H9 (cell line): ENCODE measurements around the gene PROM1. TPM values are rescaled to one million over a fixed set of nuclear protein-coding genes. Genes with fewer than 3 reads are reported as not detected.

Source experiments
- DNase-seq: peaks from one replicate; pipeline ENCODE4 v3.0.0-alpha.2; 2017
- H2AFZ ChIP-seq: one replicate; pipeline ENCODE4 v1.6.1; 2013; ENCODE audit warnings: mild to moderate bottlenecking, low read length, control low read depth, moderate library complexity
- H2AK5ac ChIP-seq: 2 replicates; pipeline ENCODE4 v1.6.1; 2013; ENCODE audit warnings: low read length, control low read depth, mixed read lengths; ENCODE audit not compliant: insufficient read length
- H2BK120ac ChIP-seq: one replicate; pipeline ENCODE4 v1.6.1; 2013; ENCODE audit warnings: low read depth, mild to moderate bottlenecking, low read length, control low read depth, inconsistent platforms; ENCODE audit not compliant: poor library complexity, severe bottlenecking
- H2BK12ac ChIP-seq: 2 replicates; pipeline ENCODE4 v1.6.1; 2013; ENCODE audit warnings: low read length, control low read depth, mixed read lengths, low read depth; ENCODE audit not compliant: insufficient read length
- H2BK15ac ChIP-seq: 2 replicates; pipeline ENCODE4 v1.6.1; 2013; ENCODE audit warnings: low read depth, low read length, control low read depth
- H2BK20ac ChIP-seq: one replicate; pipeline ENCODE4 v1.6.1; 2013; ENCODE audit warnings: low read depth, mild to moderate bottlenecking, low read length, control low read depth, inconsistent platforms; ENCODE audit not compliant: poor library complexity, severe bottlenecking
- H2BK5ac ChIP-seq: 2 replicates; pipeline ENCODE4 v1.6.1; 2013; ENCODE audit warnings: low read length, control low read depth, mixed read lengths; ENCODE audit not compliant: insufficient read length
- H3K14ac ChIP-seq: 2 replicates; pipeline ENCODE4 v1.6.1; 2013; ENCODE audit warnings: low read length, control low read depth; ENCODE audit not compliant: insufficient read depth
- H3K18ac ChIP-seq: 2 replicates; pipeline ENCODE4 v1.6.1; 2013; ENCODE audit warnings: low read depth, mild to moderate bottlenecking, mixed read lengths, low read length, control low read depth; ENCODE audit not compliant: insufficient read length
- H3K23ac ChIP-seq: 2 replicates; pipeline ENCODE4 v1.6.1; 2013; ENCODE audit warnings: low read length, control low read depth, mixed read lengths, low read depth; ENCODE audit not compliant: insufficient read length
- H3K23me2 ChIP-seq: 2 replicates; pipeline ENCODE4 v1.6.1; 2013; ENCODE audit warnings: low read depth, mild to moderate bottlenecking, mixed read lengths, low read length, control low read depth; ENCODE audit not compliant: insufficient read length, poor library complexity, severe bottlenecking
- H3K27ac ChIP-seq: 2 replicates; pipeline ENCODE4 v1.5.1; 2013; ENCODE audit warnings: low read length, control low read depth, mixed read lengths, low read depth; ENCODE audit not compliant: insufficient read length
- H3K27me3 ChIP-seq: 2 replicates; pipeline ENCODE4 v1.6.1; 2013; ENCODE audit warnings: low read length, control low read depth, inconsistent platforms; ENCODE audit not compliant: insufficient read depth
- H3K4ac ChIP-seq: 2 replicates; pipeline ENCODE4 v1.6.1; 2013; ENCODE audit warnings: low read depth, mild to moderate bottlenecking, control low read depth, inconsistent platforms, low read length, moderate library complexity
- H3K4me1 ChIP-seq: 2 replicates; pipeline ENCODE4 v1.6.1; 2013; ENCODE audit warnings: low read length, control low read depth, inconsistent platforms; ENCODE audit not compliant: insufficient read depth
- H3K4me2 ChIP-seq: 2 replicates; pipeline ENCODE4 v1.6.1; 2013; ENCODE audit warnings: low read length, control low read depth, mixed read lengths; ENCODE audit not compliant: insufficient read length, insufficient read depth
- H3K56ac ChIP-seq: 2 replicates; pipeline ENCODE4 v1.6.1; 2013; ENCODE audit warnings: low read depth, mild to moderate bottlenecking, mixed read lengths, low read length, control low read depth; ENCODE audit not compliant: insufficient read length
- H3K79me1 ChIP-seq: 2 replicates; pipeline ENCODE4 v1.6.1; 2013; ENCODE audit warnings: low read depth, mild to moderate bottlenecking, moderate library complexity, low read length, control low read depth, inconsistent platforms; ENCODE audit not compliant: insufficient read depth, poor library complexity, severe bottlenecking
- H3K79me2 ChIP-seq: 2 replicates; pipeline ENCODE4 v1.6.1; 2013; ENCODE audit warnings: low read length, control low read depth, inconsistent platforms; ENCODE audit not compliant: insufficient read depth
- H3K9ac ChIP-seq: 2 replicates; pipeline ENCODE4 v1.6.1; 2013; ENCODE audit warnings: low read length, control low read depth, mixed read lengths; ENCODE audit not compliant: insufficient read length; ENCODE audit errors: extremely low read depth
- H3K9me3 ChIP-seq: one replicate; pipeline ENCODE4 v1.6.1; 2013; ENCODE audit warnings: low read depth, low read length, inconsistent platforms; ENCODE audit not compliant: control insufficient read depth
- H3T11ph ChIP-seq: one replicate; pipeline ENCODE4 v1.6.1; 2013; ENCODE audit warnings: mild to moderate bottlenecking, low read length, control low read depth, inconsistent platforms
- H4K20me1 ChIP-seq: one replicate; pipeline ENCODE4 v1.6.1; 2013; ENCODE audit not compliant: control insufficient read depth, insufficient read length, insufficient read depth
- H4K5ac ChIP-seq: 2 replicates; pipeline ENCODE4 v1.6.1; 2013; ENCODE audit warnings: low read depth, mild to moderate bottlenecking, mixed read lengths, low read length, control low read depth; ENCODE audit not compliant: insufficient read length
- H4K8ac ChIP-seq: replicated peaks from 2 replicates; pipeline ENCODE4 v1.6.1; 2013; ENCODE audit warnings: low read length, control low read depth, mixed read lengths, low read depth; ENCODE audit not compliant: insufficient read length
- H4K91ac ChIP-seq: 2 replicates; pipeline ENCODE4 v1.6.1; 2013; ENCODE audit warnings: low read depth, mild to moderate bottlenecking, moderate library complexity, mixed read lengths, low read length, control low read depth; ENCODE audit not compliant: insufficient read length
- H3K27ac Mint-ChIP-seq, 3 experiments: 2 replicates in 2 of 3; 3 replicates in 1 of 3; pipeline ENCODE4 v1.8.0; 2020 to 2021; ENCODE audit warnings: mixed read lengths in 3 of 3, mild to moderate bottlenecking in 1 of 3, moderate library complexity in 1 of 3
- H3K27me3 Mint-ChIP-seq: 2 replicates; pipeline ENCODE4 v1.8.0; 2021; ENCODE audit warnings: low read depth, mild to moderate bottlenecking, moderate library complexity, mixed read lengths
- H3K36me3 Mint-ChIP-seq, 3 experiments: 2 replicates in 2 of 3; 3 replicates in 1 of 3; pipeline ENCODE4 v1.8.0; 2020 to 2021; ENCODE audit warnings: low read depth in 3 of 3, mixed read lengths in 3 of 3; ENCODE audit not compliant: insufficient read depth in 1 of 3
- H3K4me1 Mint-ChIP-seq, 2 experiments: 2 replicates each; pipeline ENCODE4 v1.8.0; 2020; ENCODE audit warnings: mixed read lengths in 2 of 2
- H3K4me3 Mint-ChIP-seq, 2 experiments: 2 replicates in 1 of 2; 3 replicates in 1 of 2; pipeline ENCODE4 v1.8.0; 2020 to 2021; ENCODE audit warnings: mild to moderate bottlenecking in 2 of 2, mixed read lengths in 2 of 2, moderate library complexity in 1 of 2
- H3K9me3 Mint-ChIP-seq, 2 experiments: 2 replicates in 1 of 2; 3 replicates in 1 of 2; pipeline ENCODE4 v1.8.0; 2020; ENCODE audit warnings: mild to moderate bottlenecking in 2 of 2, mixed read lengths in 2 of 2, moderate library complexity in 1 of 2
- CTCF ChIP-seq: fragments of 200-600 bp; sonication (generic); conservative IDR thresholded peaks from 3 replicates; pipeline ENCODE4 v1.8.0; 2021; ENCODE audit warnings: antibody characterized with exemption, mild to moderate bottlenecking
- WGBS: extraction: QIAGEN DNeasy Blood & Tissue Kit; methylation state at CpG from one replicate; pipeline ENCODE4 v1.1.7; 2013; ENCODE audit warnings: missing lambda C conversion rate, low lambda C conversion rate, mixed read lengths; ENCODE audit not compliant: insufficient read length; ENCODE audit errors: extremely low coverage; 5-methylcytosine and 5-hydroxymethylcytosine counted together
- total RNA-seq: library from RNA; stranded (reverse); gene quantifications from 2 replicates; pipeline ENCODE4 v1.2.1, GENCODE V29; 2021

The PROM1 gene
- total RNA-seq, 1 experiment from 2014 or later = 98.3 TPM

- H3K27ac Mint-ChIP-seq = no peak overlapping the region
- no peak overlapping the region for H3K56ac ChIP-seq
- H3K27ac ChIP-seq = no peak overlapping the region
- no peak overlapping the region for H4K5ac ChIP-seq
- H4K8ac ChIP-seq = no peak overlapping the region
- H3K4me1 ChIP-seq = no peaks in the 10 kb centered on the region
- no peak overlapping the region for H2BK12ac ChIP-seq
- H3K23me2 ChIP-seq = no peaks in the 10 kb centered on the region
- H3K23ac ChIP-seq = no peak overlapping the region
- H3K9me3 ChIP-seq = no peaks in the 10 kb centered on the region
- H3K4me2 ChIP-seq = no peak overlapping the region
- no peak overlapping the region for H2BK20ac ChIP-seq
- WGBS = no CpG with 5 or more reads among the region's 3 CpGs
- H3T11ph ChIP-seq = no peak overlapping the region
- no peak overlapping the region for H3K18ac ChIP-seq
- no peaks in the 10 kb centered on the region for H3K79me2 ChIP-seq
- no peak overlapping the region for H3K4me3 Mint-ChIP-seq
- H3K4ac ChIP-seq = no peak overlapping the region
- no peak overlapping the region for H2BK5ac ChIP-seq
- H2BK120ac ChIP-seq = no peak overlapping the region
- no peaks in the 10 kb centered on the region; a peak in 1 of 5 replicates for H3K9me3 Mint-ChIP-seq
- no peaks in the 10 kb centered on the region for H3K4me1 Mint-ChIP-seq
- no peaks in the 10 kb centered on the region for H4K20me1 ChIP-seq
- no peak overlapping the region for H3K9ac ChIP-seq
- no peak for TF ChIP-seq CTCF
- H3K36me3 Mint-ChIP-seq = no peaks in the 10 kb centered on the region
- no peaks in the 10 kb centered on the region for H3K79me1 ChIP-seq
- no peak overlapping the region for H2AFZ ChIP-seq
- H2AK5ac ChIP-seq = no peak overlapping the region
- no peak for DNase-seq
- H4K91ac ChIP-seq = no peak overlapping the region
- H3K27me3 Mint-ChIP-seq = peaks cover 4% of the 10 kb centered on the region
- no peaks in the 10 kb centered on the region for H3K27me3 ChIP-seq
- no peak overlapping the region for H2BK15ac ChIP-seq
- no peak overlapping the region for H3K14ac ChIP-seq
Observed at GRCh38 chr4:15925830-15926229, 158.0 kb downstream of the PROM1 start.
